ENCODE results near the gene MDK.

The MDK gene

DNA sequence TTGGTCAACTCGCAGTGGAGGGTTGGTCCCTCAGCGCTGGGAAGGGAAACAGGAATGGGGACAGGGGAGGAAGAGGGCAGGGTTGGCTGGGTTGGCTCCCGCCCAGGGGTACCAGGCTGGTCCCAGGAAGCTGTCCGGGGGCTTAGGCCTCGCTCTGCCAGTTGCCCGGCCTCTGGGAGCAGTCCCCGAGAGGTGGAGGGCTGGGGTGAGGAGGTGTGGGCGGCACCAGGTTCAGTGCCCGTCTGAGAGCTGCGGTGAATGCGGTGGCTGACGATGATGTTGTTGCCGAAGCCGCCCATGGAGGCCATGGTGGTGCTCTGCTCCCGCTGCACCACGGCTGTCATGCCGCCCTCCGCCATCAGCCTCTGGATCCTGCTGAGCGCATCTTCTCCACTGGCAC lies 16.1 kb downstream of the MDK start:
- Histone ChIP-seq H3K4me3 (ENCODE audit: low read length, poor library complexity, severe bottlenecking) (no peak overlapping the region), H3F3A (ENCODE audit: low read depth) (no peaks in the 10 kb centered on the region), H2AFZ (ENCODE audit: low read length) (no peak overlapping the region), H4K20me1 (ENCODE audit: insufficient read depth, low read length, poor library complexity, severe bottlenecking) (no peaks in the 10 kb centered on the region), H3K27me3 (ENCODE audit: insufficient read depth, low read length, poor library complexity, severe bottlenecking) (no peaks in the 10 kb centered on the region), H3K9me3 (ENCODE audit: insufficient read depth, low read depth, low read length) (no peaks in the 10 kb centered on the region), H3K4me1 (ENCODE audit: insufficient read depth, low read length, poor library complexity, severe bottlenecking) (no peaks in the 10 kb centered on the region), H3K36me3 (ENCODE audit: insufficient read depth, low read length) (peaks cover 15% of the 10 kb centered on the region; the same call in 1 of the 2 replicates), H3K4me2 (ENCODE audit: low read depth, low read length, poor library complexity, severe bottlenecking) (no peak overlapping the region), H3K9me2 (replicated peaks; ENCODE audit: low read depth, low read length) (no peaks in the 10 kb centered on the region), H3K79me2 (ENCODE audit: insufficient read depth, low read length) (no peaks in the 10 kb centered on the region), H3K9ac (ENCODE audit: low read depth, low read length, poor library complexity, severe bottlenecking) (no peak overlapping the region)
- TF ChIP-seq, protein P1, sequence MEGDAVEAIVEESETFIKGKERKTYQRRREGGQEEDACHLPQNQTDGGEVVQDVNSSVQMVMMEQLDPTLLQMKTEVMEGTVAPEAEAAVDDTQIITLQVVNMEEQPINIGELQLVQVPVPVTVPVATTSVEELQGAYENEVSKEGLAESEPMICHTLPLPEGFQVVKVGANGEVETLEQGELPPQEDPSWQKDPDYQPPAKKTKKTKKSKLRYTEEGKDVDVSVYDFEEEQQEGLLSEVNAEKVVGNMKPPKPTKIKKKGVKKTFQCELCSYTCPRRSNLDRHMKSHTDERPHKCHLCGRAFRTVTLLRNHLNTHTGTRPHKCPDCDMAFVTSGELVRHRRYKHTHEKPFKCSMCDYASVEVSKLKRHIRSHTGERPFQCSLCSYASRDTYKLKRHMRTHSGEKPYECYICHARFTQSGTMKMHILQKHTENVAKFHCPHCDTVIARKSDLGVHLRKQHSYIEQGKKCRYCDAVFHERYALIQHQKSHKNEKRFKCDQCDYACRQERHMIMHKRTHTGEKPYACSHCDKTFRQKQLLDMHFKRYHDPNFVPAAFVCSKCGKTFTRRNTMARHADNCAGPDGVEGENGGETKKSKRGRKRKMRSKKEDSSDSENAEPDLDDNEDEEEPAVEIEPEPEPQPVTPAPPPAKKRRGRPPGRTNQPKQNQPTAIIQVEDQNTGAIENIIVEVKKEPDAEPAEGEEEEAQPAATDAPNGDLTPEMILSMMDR (conservative IDR thresholded peaks at IDR 0.05; ENCODE audit: low read length): no peak
- TF ChIP-seq EZH2phosphoT487 (IDR thresholded peaks at IDR 0.05; ENCODE audit: borderline replicate concordance): no peak

DNA sequence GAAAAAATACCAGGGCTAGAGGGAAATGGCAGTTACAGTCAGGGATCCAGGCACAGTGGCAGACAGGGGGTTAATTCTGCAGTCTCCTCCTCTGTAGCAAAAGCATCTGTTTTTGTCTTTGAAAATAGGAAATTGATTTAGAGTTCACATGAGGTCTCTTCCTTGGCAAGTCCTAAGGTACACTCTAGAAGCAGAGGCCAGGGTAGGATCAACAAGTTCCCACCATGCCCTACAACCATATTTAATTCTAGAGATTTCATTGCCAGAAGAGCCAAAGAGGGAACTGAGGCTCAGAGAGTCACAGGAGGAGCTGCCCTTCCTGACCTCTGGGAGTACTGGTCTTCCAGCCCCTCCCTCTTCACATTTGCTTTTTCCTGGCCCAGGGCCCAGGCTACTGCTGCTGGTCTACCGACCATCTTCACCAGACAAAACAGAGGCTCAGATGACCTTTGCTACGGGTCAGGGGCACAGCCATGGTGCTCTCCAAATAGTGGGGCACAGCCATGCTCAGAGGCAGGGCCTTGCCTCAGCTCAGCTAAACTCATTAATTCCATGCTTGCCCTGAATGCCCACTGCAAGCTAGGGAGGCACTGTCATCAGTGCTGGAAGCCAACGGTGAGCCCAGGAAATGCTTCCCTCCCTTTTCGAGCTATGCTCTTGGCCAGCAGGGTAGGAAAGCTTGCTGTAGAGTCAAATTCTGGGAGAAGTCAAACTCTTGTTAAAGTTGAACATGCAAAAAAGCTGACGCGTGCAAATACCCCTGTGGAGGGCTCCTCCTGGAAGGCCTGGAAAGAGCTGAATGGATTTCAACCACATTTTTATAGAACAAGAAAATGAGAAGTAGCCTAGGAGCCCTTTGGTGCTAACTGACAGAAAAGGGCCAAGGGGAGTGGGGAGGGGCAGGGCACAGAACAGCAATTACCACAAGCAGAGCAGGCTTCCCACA lies 21.8 kb downstream of the MDK start:
- H4K20me1 ChIP-seq (ENCODE audit: insufficient read depth, low read length, poor library complexity, severe bottlenecking): no peaks in the 10 kb centered on the region
- no peak overlapping the region for H3K4me3 ChIP-seq (ENCODE audit: low read length, poor library complexity, severe bottlenecking)
- no peaks in the 10 kb centered on the region for H3K79me2 ChIP-seq (ENCODE audit: insufficient read depth, low read length)
- H3K4me2 ChIP-seq (ENCODE audit: low read depth, low read length, poor library complexity, severe bottlenecking): no peak overlapping the region
- no peak overlapping the region for H2AFZ ChIP-seq (ENCODE audit: low read length)
- H3K9ac ChIP-seq (ENCODE audit: low read depth, low read length, poor library complexity, severe bottlenecking): no peak overlapping the region
- no peaks in the 10 kb centered on the region for H3K4me1 ChIP-seq (ENCODE audit: insufficient read depth, low read length, poor library complexity, severe bottlenecking)
- no peaks in the 10 kb centered on the region for H3K27me3 ChIP-seq (ENCODE audit: insufficient read depth, low read length, poor library complexity, severe bottlenecking)
- no peaks in the 10 kb centered on the region for H3K9me3 ChIP-seq (ENCODE audit: insufficient read depth, low read depth, low read length)
- no peak for TF ChIP-seq EZH2phosphoT487 (IDR thresholded peaks at IDR 0.05; ENCODE audit: borderline replicate concordance)
- TF ChIP-seq, protein P1 (conservative IDR thresholded peaks at IDR 0.05; ENCODE audit: low read length): no peak
- peaks cover 22% of the 10 kb centered on the region; the same call in 1 of the 2 replicates for H3K36me3 ChIP-seq (ENCODE audit: insufficient read depth, low read length)
- no peaks in the 10 kb centered on the region for H3F3A ChIP-seq (ENCODE audit: low read depth)
- no peaks in the 10 kb centered on the region for H3K9me2 ChIP-seq (replicated peaks; ENCODE audit: low read depth, low read length)

- Histone ChIP-seq H3K9me2 (replicated peaks; ENCODE audit: low read depth, low read length) (no peaks in the 10 kb centered on the region), H3K79me2 (ENCODE audit: insufficient read depth, low read length) (no peaks in the 10 kb centered on the region), H3K4me1 (ENCODE audit: insufficient read depth, low read length, poor library complexity, severe bottlenecking) (no peaks in the 10 kb centered on the region), H3K4me3 (ENCODE audit: low read length, poor library complexity, severe bottlenecking) (no peak overlapping the region), H3K9me3 (ENCODE audit: insufficient read depth, low read depth, low read length) (no peaks in the 10 kb centered on the region), H4K20me1 (ENCODE audit: insufficient read depth, low read length, poor library complexity, severe bottlenecking) (no peaks in the 10 kb centered on the region), H2AFZ (ENCODE audit: low read length) (no peak overlapping the region), H3F3A (ENCODE audit: low read depth) (no peaks in the 10 kb centered on the region), H3K9ac (ENCODE audit: low read depth, low read length, poor library complexity, severe bottlenecking) (no peak overlapping the region), H3K27me3 (ENCODE audit: insufficient read depth, low read length, poor library complexity, severe bottlenecking) (no peaks in the 10 kb centered on the region), H3K36me3 (ENCODE audit: insufficient read depth, low read length) (peaks cover 33% of the 10 kb centered on the region; the same call in 1 of the 2 replicates), H3K4me2 (ENCODE audit: low read depth, low read length, poor library complexity, severe bottlenecking) (no peak overlapping the region)
- TF ChIP-seq, protein P1 (conservative IDR thresholded peaks at IDR 0.05; ENCODE audit: low read length): no peak
- TF ChIP-seq EZH2phosphoT487 (IDR thresholded peaks at IDR 0.05; ENCODE audit: borderline replicate concordance): no peak
Measured at GRCh38 chr11:46404476-46405017, 23.1 kb downstream of the MDK start.
